ENCODE data around the gene GRID2IP. TPM values are rescaled to one million over a fixed set of nuclear protein-coding genes. Genes with fewer than 3 reads are reported as not detected.
"Not testable (repeated sequence)": the region's sequence is repeated elsewhere in the genome, so short reads cannot be mapped to it uniquely, and the experiment has no call there.

Gene GRID2IP
- total RNA-seq, 4 donors from 2014 or later: 0.13 TPM; not detected in 3

DNA sequence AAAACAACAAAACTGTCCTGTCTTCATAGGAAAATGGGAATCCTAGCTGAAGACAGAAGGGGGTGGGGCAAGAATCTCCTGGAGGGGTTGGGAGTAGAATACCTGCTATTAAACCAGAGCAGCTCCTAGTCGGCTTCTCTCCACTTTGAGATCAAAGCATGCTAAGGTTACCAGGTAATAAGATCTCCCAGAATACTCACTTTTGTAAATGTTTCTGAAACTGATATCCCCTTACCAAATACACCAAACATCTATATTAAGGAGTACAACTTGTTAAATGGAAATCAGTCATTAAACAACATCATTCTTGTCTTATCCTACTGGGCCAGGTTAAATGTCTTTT, 74.0 kb downstream of the GRID2IP start:
- Histone ChIP-seq H3K36me3 (peaks cover 0 to 16% of the 10 kb centered on the region in 2 donors), H3K4me3 (peak overlapping the region in 1 of 4 donors; percentile 2), H3K9me3 (no peaks in the 10 kb centered on the region), H3K4me1 (peaks cover 53 to 56% of the 10 kb centered on the region in 2 donors), H3K27ac (peak overlapping the region; percentile 38 to 59 (median 48)), H3K27me3 (no peaks in the 10 kb centered on the region)
- intact Hi-C loops (cut with DNase I; ENCODE audit: low total_unique reads): no loop called here
- ATAC-seq (no peak), DNase-seq (no peak)
- TF ChIP-seq POLR2A (IDR thresholded peaks at IDR 0.05): no peak
- TF ChIP-seq, protein P1, sequence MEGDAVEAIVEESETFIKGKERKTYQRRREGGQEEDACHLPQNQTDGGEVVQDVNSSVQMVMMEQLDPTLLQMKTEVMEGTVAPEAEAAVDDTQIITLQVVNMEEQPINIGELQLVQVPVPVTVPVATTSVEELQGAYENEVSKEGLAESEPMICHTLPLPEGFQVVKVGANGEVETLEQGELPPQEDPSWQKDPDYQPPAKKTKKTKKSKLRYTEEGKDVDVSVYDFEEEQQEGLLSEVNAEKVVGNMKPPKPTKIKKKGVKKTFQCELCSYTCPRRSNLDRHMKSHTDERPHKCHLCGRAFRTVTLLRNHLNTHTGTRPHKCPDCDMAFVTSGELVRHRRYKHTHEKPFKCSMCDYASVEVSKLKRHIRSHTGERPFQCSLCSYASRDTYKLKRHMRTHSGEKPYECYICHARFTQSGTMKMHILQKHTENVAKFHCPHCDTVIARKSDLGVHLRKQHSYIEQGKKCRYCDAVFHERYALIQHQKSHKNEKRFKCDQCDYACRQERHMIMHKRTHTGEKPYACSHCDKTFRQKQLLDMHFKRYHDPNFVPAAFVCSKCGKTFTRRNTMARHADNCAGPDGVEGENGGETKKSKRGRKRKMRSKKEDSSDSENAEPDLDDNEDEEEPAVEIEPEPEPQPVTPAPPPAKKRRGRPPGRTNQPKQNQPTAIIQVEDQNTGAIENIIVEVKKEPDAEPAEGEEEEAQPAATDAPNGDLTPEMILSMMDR (IDR thresholded peaks at IDR 0.05 in 4 of 5, conservative IDR thresholded peaks at IDR 0.05 in 1 of 5): no peak
- in situ Hi-C loops (cut with MboI; ENCODE audit: low sequenced_read_pairs in 4 of 4): no loop called here

DNA sequence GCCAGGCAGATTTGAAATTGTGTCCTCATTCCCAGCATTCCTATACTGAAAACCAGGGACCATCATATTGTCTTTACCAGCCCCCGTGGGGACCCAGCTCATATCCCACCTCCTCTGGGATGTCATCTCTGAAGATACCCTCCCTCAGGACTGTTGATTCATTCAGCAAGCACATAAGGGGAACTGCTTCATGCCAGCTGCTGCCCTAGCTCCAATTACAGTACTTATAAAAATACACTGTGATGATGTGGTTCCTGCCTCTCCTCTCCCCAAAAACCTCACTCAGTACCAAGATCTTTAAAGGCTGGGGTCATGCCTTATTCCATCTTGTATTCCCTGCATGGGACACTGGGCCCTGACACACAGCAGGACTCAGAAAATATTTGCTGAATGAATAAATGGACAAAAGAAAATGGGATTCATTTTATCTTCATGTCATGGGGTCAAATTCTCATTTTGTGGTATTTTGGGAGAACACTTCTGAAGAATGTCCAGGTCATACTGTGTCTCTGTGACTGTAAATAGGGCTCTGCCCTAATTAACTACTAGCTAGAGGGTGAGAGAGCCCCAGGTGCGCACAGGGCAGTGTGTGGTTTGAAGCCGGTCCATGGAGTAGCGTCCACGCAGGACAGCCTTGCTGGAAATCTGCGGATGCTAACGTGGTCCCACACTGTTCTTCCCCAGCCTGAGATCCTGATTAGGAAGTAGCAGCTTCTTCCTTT, 74.5 kb downstream of the GRID2IP start:
- H3K27me3 ChIP-seq: no peaks in the 10 kb centered on the region
- DNase-seq (no peak), ATAC-seq (peak in 1 of 2 donors; percentile 83)
- in situ Hi-C loops (cut with MboI; ENCODE audit: low sequenced_read_pairs in 4 of 4): no loop called here
- TF ChIP-seq, protein P1 (IDR thresholded peaks at IDR 0.05 in 4 of 5, conservative IDR thresholded peaks at IDR 0.05 in 1 of 5): no peak
- no peak for TF ChIP-seq POLR2A (IDR thresholded peaks at IDR 0.05)
- no peaks in the 10 kb centered on the region for H3K9me3 ChIP-seq
- peak overlapping the region; percentile 38 to 59 (median 48) for H3K27ac ChIP-seq
- peak overlapping the region in 1 of 4 donors; percentile 2 for H3K4me3 ChIP-seq
- peaks cover 0 to 21% of the 10 kb centered on the region in 2 donors for H3K36me3 ChIP-seq
- peaks cover 48 to 52% of the 10 kb centered on the region in 2 donors for H3K4me1 ChIP-seq
- intact Hi-C loops (cut with DNase I; ENCODE audit: low total_unique reads): no loop called here

DNA sequence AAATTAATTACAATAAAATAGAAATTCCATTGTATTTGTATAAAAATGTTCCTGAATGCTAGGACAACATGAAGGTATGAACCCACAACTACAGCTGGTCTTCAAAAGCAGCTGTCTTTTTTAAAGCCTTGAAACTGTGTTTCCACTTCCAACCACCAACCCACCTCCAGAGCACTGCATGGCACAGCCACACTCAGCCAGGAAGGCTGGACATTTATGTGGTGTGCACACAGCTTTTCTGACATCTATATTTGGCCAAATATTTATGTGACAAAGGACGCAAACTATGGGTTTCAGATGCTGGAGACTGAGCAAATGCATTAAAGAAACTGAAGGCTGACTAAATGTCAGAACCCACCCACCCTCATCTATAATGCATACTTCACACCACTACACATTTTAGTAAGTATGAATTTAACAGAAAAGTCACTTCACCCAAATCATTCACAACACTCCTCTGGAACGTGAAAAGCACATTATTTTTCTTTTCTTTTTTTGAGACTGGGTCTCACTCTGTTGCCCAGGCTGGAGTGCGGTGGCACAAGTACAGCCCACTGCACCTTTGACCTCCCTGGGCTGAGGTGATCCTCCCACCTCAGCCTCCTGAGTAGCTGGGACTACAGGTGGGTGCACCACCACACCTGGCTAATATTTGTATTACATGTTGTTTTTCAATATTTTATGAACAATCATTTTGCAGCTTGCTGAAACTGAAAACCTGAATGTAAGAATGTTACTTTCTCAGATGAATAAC, 75.7 kb downstream of the GRID2IP start:
- no peak overlapping the region for H3K4me3 ChIP-seq
- peaks cover 0 to 23% of the 10 kb centered on the region in 2 donors for H3K36me3 ChIP-seq
- no peaks in the 10 kb centered on the region for H3K9me3 ChIP-seq
- peaks cover 36 to 42% of the 10 kb centered on the region in 2 donors for H3K4me1 ChIP-seq
- H3K27me3 ChIP-seq: no peaks in the 10 kb centered on the region
- TF ChIP-seq, protein P1 (IDR thresholded peaks at IDR 0.05 in 4 of 5, conservative IDR thresholded peaks at IDR 0.05 in 1 of 5): no peak
- no peak for TF ChIP-seq POLR2A (IDR thresholded peaks at IDR 0.05)
- no peak overlapping the region for H3K27ac ChIP-seq
- intact Hi-C loops (cut with DNase I; ENCODE audit: low total_unique reads): no loop called here
- ATAC-seq (no peak), DNase-seq (no peak)
- in situ Hi-C loops (cut with MboI; ENCODE audit: low sequenced_read_pairs in 4 of 4): no loop called here

DNA sequence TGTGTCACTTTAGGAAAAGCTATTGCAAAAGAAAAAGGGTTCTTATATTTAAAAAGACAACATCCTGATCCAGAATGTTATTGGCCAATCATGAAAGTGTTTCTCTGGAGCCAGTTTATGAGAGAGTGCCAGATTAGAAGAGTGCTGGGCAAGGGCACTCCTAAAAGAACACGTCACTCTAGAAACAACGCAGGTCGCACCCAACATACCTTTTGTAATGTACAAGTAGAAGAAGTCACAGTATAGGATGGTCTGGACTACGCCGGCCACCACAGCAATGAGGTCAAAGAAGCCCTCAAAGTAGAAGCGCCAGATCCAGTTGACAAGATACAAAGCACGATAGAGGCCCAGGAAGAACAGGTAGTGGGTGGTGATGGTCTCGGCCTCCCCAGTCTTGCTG, 85.4 kb downstream of the GRID2IP start:
- no peak for DNase-seq
- intact Hi-C loops (cut with DNase I; ENCODE audit: low total_unique reads): no loop called here
- ATAC-seq: no peak

DNA sequence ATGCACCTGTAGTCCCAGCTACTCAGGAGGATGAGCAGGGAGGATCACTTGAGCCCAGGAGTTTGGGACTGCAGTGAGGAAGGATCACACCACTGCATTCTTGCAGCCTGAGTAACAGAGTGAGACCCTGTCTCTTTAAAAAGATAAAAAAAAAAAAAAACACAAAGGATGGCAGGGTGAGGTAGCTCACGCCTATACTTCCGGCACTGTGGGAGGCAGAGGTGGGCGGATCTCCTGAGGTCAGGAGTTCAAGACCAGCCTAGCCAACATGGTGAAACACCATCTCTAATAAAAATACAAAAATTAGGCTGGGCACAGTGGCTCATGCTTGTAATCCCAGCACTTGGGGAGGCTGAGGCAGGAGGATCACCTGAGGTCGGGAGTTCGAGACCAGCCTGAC, 87.7 kb downstream of the GRID2IP start:
- intact Hi-C loops (cut with DNase I; ENCODE audit: low total_unique reads); H3K27me3 ChIP-seq; H3K4me1 ChIP-seq; H3K4me3 ChIP-seq; DNase-seq; H3K27ac ChIP-seq; in situ Hi-C loops (cut with MboI; ENCODE audit: low sequenced_read_pairs in 4 of 4); H3K9me3 ChIP-seq; ATAC-seq: not testable (repeated sequence)
- H3K36me3 ChIP-seq: peaks cover 3 to 60% of the 10 kb centered on the region in 2 donors

More for the DNA sequence above, 85.4 kb downstream of the GRID2IP start:
- Histone ChIP-seq H3K27me3 (no peaks in the 10 kb centered on the region), H3K4me3 (no peak overlapping the region), H3K9me3 (no peaks in the 10 kb centered on the region), H3K36me3 (peaks cover 3 to 77% of the 10 kb centered on the region in 2 donors), H3K4me1 (no peaks in the 10 kb centered on the region), H3K27ac (no peak overlapping the region)
- in situ Hi-C loops (cut with MboI; ENCODE audit: low sequenced_read_pairs in 4 of 4): no loop called here
- no peak for TF ChIP-seq POLR2A (IDR thresholded peaks at IDR 0.05)
- TF ChIP-seq, protein P1 (IDR thresholded peaks at IDR 0.05 in 4 of 5, conservative IDR thresholded peaks at IDR 0.05 in 1 of 5): no peak
